Measurements from ENCODE around the gene CSNK1G3. TPM values are rescaled to one million over a fixed set of nuclear protein-coding genes. Genes with fewer than 3 reads are reported as not detected.

The CSNK1G3 gene
- total and polyA plus RNA-seq, 2 of the 4 experiments (the other 2 are of a cell fraction): 16.4 to 26.2 TPM

DNA sequence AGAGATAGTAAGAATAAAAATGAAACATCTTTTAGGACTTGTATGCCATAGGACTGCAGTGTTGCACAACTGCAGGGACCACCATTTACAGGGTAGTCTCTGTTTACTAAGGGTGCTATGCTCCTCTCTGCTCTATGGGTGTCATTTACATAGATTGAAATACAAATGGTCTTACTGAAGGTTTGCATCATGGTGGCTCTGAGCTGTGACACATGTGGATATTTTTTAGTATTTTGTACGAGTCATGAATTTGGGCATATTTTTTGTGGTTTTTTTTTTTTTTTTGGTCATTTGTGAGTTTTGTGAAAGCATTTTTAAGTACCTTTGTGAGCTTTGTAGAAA lies 47.4 kb downstream of the CSNK1G3 start:
- Histone ChIP-seq H2AFZ (replicated peaks; ENCODE audit: low read length, poor library complexity) (no peak overlapping the region), H2BK20ac (ENCODE audit: low read depth, low read length) (no peak overlapping the region), H3K79me1 (ENCODE audit: low read depth in 1 of 2, low read length in 2 of 2) (peaks cover 11 to 21% of the 10 kb centered on the region in 2 experiments), H4K8ac (ENCODE audit: low read depth in 2 of 2, low read length in 2 of 2) (no peak overlapping the region), H3K9ac (ENCODE audit: low read depth, low read length) (no peak overlapping the region), H3K56ac (ENCODE audit: extremely low read depth, insufficient read depth, low read length) (no peak overlapping the region), H4K91ac (ENCODE audit: insufficient read depth, low read depth, low read length) (no peak overlapping the region), H3K4me2 (ENCODE audit: low read depth, low read length) (no peak overlapping the region), H2AK9ac (replicated peaks; ENCODE audit: low read depth, low read length, poor library complexity) (no peak overlapping the region), H2BK15ac (ENCODE audit: low read depth, low read length) (no peak overlapping the region), H3K9me1 (ENCODE audit: insufficient read depth, low read length) (no peaks in the 10 kb centered on the region), H2AK5ac (ENCODE audit: low read depth, low read length) (no peak overlapping the region), H3K27me3 (ENCODE audit: control insufficient read depth, insufficient read depth, low read length) (no peaks in the 10 kb centered on the region), H3K36me3 (ENCODE audit: control insufficient read depth, insufficient read depth, low read length) (0 out of 2 replicates have a peak, but pooled peaks cover 2% of the 10 kb centered on the region), H4K20me1 (ENCODE audit: insufficient read depth, low read length) (no peaks in the 10 kb centered on the region), H3K4ac (ENCODE audit: low read depth, low read length) (no peak overlapping the region), H3K9me3 (ENCODE audit: control insufficient read depth, insufficient read depth, low read length) (no peaks in the 10 kb centered on the region), H3K18ac (ENCODE audit: low read depth, low read length) (no peak overlapping the region), H3K4me3 (ENCODE audit: insufficient read depth, low read depth, low read length) (no peak overlapping the region), H2BK5ac (ENCODE audit: low read depth, low read length, poor library complexity, severe bottlenecking) (no peak overlapping the region), H3K23ac (ENCODE audit: low read depth, low read length) (no peak overlapping the region), H3K14ac (replicated peaks; ENCODE audit: low read depth, low read length) (no peak overlapping the region), H4K5ac (ENCODE audit: low read depth, low read length) (no peak overlapping the region), H3K27ac (ENCODE audit: insufficient read depth, low read length) (no peak overlapping the region), H2BK120ac (ENCODE audit: low read depth, low read length) (no peak overlapping the region), H3K4me1 (ENCODE audit: control insufficient read depth, insufficient read depth, low read length) (no peaks in the 10 kb centered on the region; the same call in none of the 2 replicates)
- intact Hi-C loops (cut with micrococcal nuclease): no loop called here
- POLR2A ChIA-PET (ENCODE audit: unreplicated experiment): interaction anchor here (0.7 kb wide), 1 partner anchor 1537 kb away, joined by 9 read pairs; no protein-coding TSS in a partner anchor
- ATAC-seq (ENCODE audit: low read depth) (no peak), DNase-seq (no peak)
- CTCF ChIA-PET: interaction anchor here (0.6 kb wide), 2 partner anchors 16 to 91 kb away, joined by 3 read pairs; no protein-coding TSS in a partner anchor
- WGBS, 2 experiments (ENCODE audit: extremely low coverage in 2 of 2, insufficient read length in 1 of 2): no CpG with 5 or more reads among the region's 1 CpG
- BruUV-seq (replicated peaks): no TSS peak
- TF ChIP-seq, protein P1, sequence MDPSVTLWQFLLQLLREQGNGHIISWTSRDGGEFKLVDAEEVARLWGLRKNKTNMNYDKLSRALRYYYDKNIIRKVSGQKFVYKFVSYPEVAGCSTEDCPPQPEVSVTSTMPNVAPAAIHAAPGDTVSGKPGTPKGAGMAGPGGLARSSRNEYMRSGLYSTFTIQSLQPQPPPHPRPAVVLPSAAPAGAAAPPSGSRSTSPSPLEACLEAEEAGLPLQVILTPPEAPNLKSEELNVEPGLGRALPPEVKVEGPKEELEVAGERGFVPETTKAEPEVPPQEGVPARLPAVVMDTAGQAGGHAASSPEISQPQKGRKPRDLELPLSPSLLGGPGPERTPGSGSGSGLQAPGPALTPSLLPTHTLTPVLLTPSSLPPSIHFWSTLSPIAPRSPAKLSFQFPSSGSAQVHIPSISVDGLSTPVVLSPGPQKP (IDR thresholded peaks at IDR 0.05; ENCODE audit: borderline replicate concordance, low read depth, low read length): no peak
- TF ChIP-seq RCOR1 (IDR thresholded peaks at IDR 0.05; ENCODE audit: insufficient replicate concordance, low read length): no peak
- no peak for TF ChIP-seq RFX5 (IDR thresholded peaks at IDR 0.05; ENCODE audit: low read depth, low read length)
- TF ChIP-seq, protein P2, sequence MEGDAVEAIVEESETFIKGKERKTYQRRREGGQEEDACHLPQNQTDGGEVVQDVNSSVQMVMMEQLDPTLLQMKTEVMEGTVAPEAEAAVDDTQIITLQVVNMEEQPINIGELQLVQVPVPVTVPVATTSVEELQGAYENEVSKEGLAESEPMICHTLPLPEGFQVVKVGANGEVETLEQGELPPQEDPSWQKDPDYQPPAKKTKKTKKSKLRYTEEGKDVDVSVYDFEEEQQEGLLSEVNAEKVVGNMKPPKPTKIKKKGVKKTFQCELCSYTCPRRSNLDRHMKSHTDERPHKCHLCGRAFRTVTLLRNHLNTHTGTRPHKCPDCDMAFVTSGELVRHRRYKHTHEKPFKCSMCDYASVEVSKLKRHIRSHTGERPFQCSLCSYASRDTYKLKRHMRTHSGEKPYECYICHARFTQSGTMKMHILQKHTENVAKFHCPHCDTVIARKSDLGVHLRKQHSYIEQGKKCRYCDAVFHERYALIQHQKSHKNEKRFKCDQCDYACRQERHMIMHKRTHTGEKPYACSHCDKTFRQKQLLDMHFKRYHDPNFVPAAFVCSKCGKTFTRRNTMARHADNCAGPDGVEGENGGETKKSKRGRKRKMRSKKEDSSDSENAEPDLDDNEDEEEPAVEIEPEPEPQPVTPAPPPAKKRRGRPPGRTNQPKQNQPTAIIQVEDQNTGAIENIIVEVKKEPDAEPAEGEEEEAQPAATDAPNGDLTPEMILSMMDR (conservative IDR thresholded peaks at IDR 0.05; ENCODE audit: low read depth, low read length): no peak
- no peak for TF ChIP-seq BHLHE40 (IDR thresholded peaks at IDR 0.05; ENCODE audit: low read depth, low read length)
- no peak for TF ChIP-seq POLR2A (IDR thresholded peaks at IDR 0.05; ENCODE audit: low read depth, low read length)
- TF ChIP-seq MAZ (IDR thresholded peaks at IDR 0.05; ENCODE audit: borderline replicate concordance, low read depth, low read length): no peak
- no peak for TF ChIP-seq CEBPB (IDR thresholded peaks at IDR 0.05; ENCODE audit: low read depth, low read length)
- no peak for TF ChIP-seq CHD1 (IDR thresholded peaks at IDR 0.05; ENCODE audit: low read depth, low read length)
- no peak for TF ChIP-seq NFE2L2 (IDR thresholded peaks at IDR 0.05; ENCODE audit: low read depth, low read length)
- TF ChIP-seq RAD21 (IDR thresholded peaks at IDR 0.05; ENCODE audit: low read length): no peak
- no peak for TF ChIP-seq MXI1 (IDR thresholded peaks at IDR 0.05; ENCODE audit: borderline replicate concordance, low read depth, low read length)
- no peak for TF ChIP-seq MAFK (IDR thresholded peaks at IDR 0.05; ENCODE audit: low read depth, low read length)
- TF ChIP-seq, protein P3, sequence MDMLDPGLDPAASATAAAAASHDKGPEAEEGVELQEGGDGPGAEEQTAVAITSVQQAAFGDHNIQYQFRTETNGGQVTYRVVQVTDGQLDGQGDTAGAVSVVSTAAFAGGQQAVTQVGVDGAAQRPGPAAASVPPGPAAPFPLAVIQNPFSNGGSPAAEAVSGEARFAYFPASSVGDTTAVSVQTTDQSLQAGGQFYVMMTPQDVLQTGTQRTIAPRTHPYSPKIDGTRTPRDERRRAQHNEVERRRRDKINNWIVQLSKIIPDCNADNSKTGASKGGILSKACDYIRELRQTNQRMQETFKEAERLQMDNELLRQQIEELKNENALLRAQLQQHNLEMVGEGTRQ (IDR thresholded peaks at IDR 0.05; ENCODE audit: low read depth, low read length): no peak
- no peak for TF ChIP-seq SMC3 (IDR thresholded peaks at IDR 0.05; ENCODE audit: low read depth, low read length)
- TF ChIP-seq FOS (IDR thresholded peaks at IDR 0.05; ENCODE audit: low read depth, low read length): no peak
- dilution Hi-C loops (cut with HindIII; ENCODE audit: low sequenced_read_pairs, unreplicated experiment): no loop called here
- in situ Hi-C loops (cut with MboI; ENCODE audit: low sequenced_read_pairs): no loop called here

Measured in IMR-90 (cell line).